GM18511 (cell line): ENCODE data around the gene LCE2C.
"Not testable (repeated sequence)": the region's sequence is repeated elsewhere in the genome, so short reads cannot be mapped to it uniquely, and the experiment has no call there.

Experiments
- ATAC-seq: cut with Tn5 transposase; IDR thresholded peaks from one replicate; pipeline ENCODE4 v1.9.1; 2021; ENCODE audit warnings: mild to moderate bottlenecking, moderate library complexity; ENCODE audit not compliant: unreplicated experiment

Gene LCE2C

GRCh38 chr1:152674983-152675382, at the start of gene LCE2C:
Gene LCE2C, plus strand, starts transcription at chr1:152675279. Its CDS starts 737 bp downstream, at chr1:152676016.
- not testable (repeated sequence) for ATAC-seq

- ATAC-seq, result no peak
Observed at GRCh38 chr1:152626744-152627143, 48.3 kb upstream of the LCE2C start.

- no peak for ATAC-seq
Observed at GRCh38 chr1:152630596-152630995, 44.5 kb upstream of the LCE2C start.

GRCh38 chr1:152640351-152640750, 34.7 kb upstream of the LCE2C start:
- ATAC-seq, result no peak

- ATAC-seq, result no peak
Observed at GRCh38 chr1:152643945-152644344, 31.1 kb upstream of the LCE2C start.

- no peak for ATAC-seq
Observed at GRCh38 chr1:152645146-152645545, 29.9 kb upstream of the LCE2C start.

GRCh38 chr1:152646656-152647055, 28.4 kb upstream of the LCE2C start:
- ATAC-seq, result no peak

- ATAC-seq, result no peak
Observed at GRCh38 chr1:152654110-152654509, 21.0 kb upstream of the LCE2C start.

- no peak for ATAC-seq
Observed at GRCh38 chr1:152656459-152656858, 18.6 kb upstream of the LCE2C start.

GRCh38 chr1:152657677-152658076, 17.4 kb upstream of the LCE2C start:
- ATAC-seq, result no peak

GRCh38 chr1:152658649-152659048, 16.4 kb upstream of the LCE2C start:
- ATAC-seq, result no peak

- no peak for ATAC-seq
Observed at GRCh38 chr1:152663098-152663497, 12.0 kb upstream of the LCE2C start, which contains the start of gene LCE2D. Gene LCE2D, plus strand, starts transcription at chr1:152663380. Its CDS starts 726 bp downstream, at chr1:152664106.

GRCh38 chr1:152666171-152666570, 8.9 kb upstream of the LCE2C start:
- ATAC-seq, result not testable (repeated sequence)

GRCh38 chr1:152667648-152668047, 7.4 kb upstream of the LCE2C start:
- no peak for ATAC-seq

- ATAC-seq, result no peak
Observed at GRCh38 chr1:152673016-152673415, 2.1 kb upstream of the LCE2C start.

- ATAC-seq, result no peak
Observed at GRCh38 chr1:152679459-152679858, 4.4 kb downstream of the LCE2C start.

- ATAC-seq, result no peak
Observed at GRCh38 chr1:152681616-152682015, 6.5 kb downstream of the LCE2C start.

- no peak for ATAC-seq
Observed at GRCh38 chr1:152683846-152684245, 8.8 kb downstream of the LCE2C start.

GRCh38 chr1:152685823-152686222, 10.7 kb downstream of the LCE2C start, which contains the start of gene LCE2B:
Gene LCE2B, plus strand, starts transcription at chr1:152686123. Its CDS starts 721 bp downstream, at chr1:152686844.
- not testable (repeated sequence) for ATAC-seq

GRCh38 chr1:152697701-152698600, 22.9 kb downstream of the LCE2C start, which contains the start of gene LCE2A:
Gene LCE2A, plus strand, starts transcription at chr1:152698345. Its CDS starts 557 bp downstream, at chr1:152698902.
- ATAC-seq, result no peak

GRCh38 chr1:152699746-152700145, 24.7 kb downstream of the LCE2C start:
- no peak for ATAC-seq

GRCh38 chr1:152707860-152708259, 32.8 kb downstream of the LCE2C start, which contains the start of gene LCE4A:
Gene LCE4A, plus strand, starts transcription at chr1:152708160. Its CDS starts 916 bp downstream, at chr1:152709076.
- no peak for ATAC-seq
